HUES48 (cell line): Measurements from ENCODE around the gene PRR20B.
"Not testable (repeated sequence)": the region's sequence is repeated elsewhere in the genome, so short reads cannot be mapped to it uniquely, and the experiment has no call there.

Source experiments
- H3K27ac ChIP-seq: one replicate; pipeline ENCODE4 v1.7.0; 2013; ENCODE audit warnings: low read depth, low read length, inconsistent platforms
- H3K27me3 ChIP-seq: 2 replicates; pipeline ENCODE4 v1.6.1; 2013; ENCODE audit warnings: mild to moderate bottlenecking, low read length; ENCODE audit not compliant: control insufficient read depth, insufficient read depth
- H3K36me3 ChIP-seq: 2 replicates; pipeline ENCODE4 v1.6.1; 2013; ENCODE audit warnings: low read length; ENCODE audit not compliant: control insufficient read depth, insufficient read depth
- H3K4me1 ChIP-seq: 2 replicates; pipeline ENCODE4 v1.6.1; 2013; ENCODE audit warnings: mild to moderate bottlenecking, low read length; ENCODE audit not compliant: control insufficient read depth, insufficient read depth
- H3K4me3 ChIP-seq: 2 replicates; pipeline ENCODE4 v1.5.1; 2013; ENCODE audit warnings: mild to moderate bottlenecking, low read depth, low read length
- H3K9ac ChIP-seq: 2 replicates; pipeline ENCODE4 v1.6.1; 2013; ENCODE audit warnings: mild to moderate bottlenecking, low read depth, low read length, moderate library complexity
- H3K9me3 ChIP-seq: 2 replicates; pipeline ENCODE4 v1.6.1; 2013; ENCODE audit warnings: low read length; ENCODE audit not compliant: control insufficient read depth, insufficient read depth

The PRR20B gene

DNA sequence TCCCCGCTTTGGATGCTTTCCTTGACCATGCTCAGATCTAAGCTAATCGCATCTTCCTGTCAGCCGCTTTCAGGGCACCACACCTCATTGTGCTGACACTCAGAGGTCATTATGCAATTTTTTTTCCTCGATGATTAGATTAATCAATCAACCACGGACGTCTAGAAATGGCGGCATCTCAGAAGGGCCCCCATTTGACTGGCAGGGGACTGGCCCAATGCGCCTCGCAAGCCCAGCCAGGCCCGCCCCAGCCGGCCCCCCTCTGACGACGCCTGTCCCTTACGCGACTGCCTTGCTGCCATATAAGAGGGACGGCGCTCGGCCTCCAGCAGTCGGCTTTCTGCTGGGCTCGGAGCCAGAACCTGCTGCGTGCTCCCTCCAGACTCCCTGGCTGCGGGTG is at the start of gene PRR20B:
Gene PRR20B, plus strand, starts transcription at position 301 of the 400 bp plus-strand sequence. CDS start 387 bp downstream, outside the sequence.
- H3K4me1 ChIP-seq, H3K36me3 ChIP-seq, H3K9me3 ChIP-seq, H3K27ac ChIP-seq, H3K4me3 ChIP-seq, H3K27me3 ChIP-seq, H3K9ac ChIP-seq: not testable (repeated sequence)

DNA sequence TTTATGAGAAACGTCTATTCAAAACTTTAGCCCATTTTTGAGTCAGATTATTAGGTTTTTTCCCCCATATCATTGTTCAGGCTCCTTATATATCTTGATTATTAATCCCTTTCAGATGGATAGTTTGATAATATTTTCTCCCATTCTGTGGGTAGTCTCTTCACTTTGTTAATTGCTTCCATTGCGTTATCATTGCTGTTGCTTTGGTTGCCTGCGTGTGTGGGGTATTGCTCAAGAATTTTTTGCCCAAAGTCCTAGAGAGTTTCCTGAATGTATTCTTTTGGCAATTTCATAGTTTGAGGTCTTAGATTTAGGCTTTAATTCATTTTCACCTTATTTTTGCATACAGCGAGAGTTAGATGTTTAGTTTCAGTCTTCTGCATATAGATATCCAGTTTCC is 32.3 kb upstream of the PRR20B start:
- Histone ChIP-seq H3K27ac (no peak overlapping the region), H3K36me3 (no peaks in the 10 kb centered on the region), H3K4me1 (no peaks in the 10 kb centered on the region), H3K9me3 (no peaks in the 10 kb centered on the region), H3K9ac (no peak overlapping the region), H3K27me3 (no peaks in the 10 kb centered on the region), H3K4me3 (no peak overlapping the region)

DNA sequence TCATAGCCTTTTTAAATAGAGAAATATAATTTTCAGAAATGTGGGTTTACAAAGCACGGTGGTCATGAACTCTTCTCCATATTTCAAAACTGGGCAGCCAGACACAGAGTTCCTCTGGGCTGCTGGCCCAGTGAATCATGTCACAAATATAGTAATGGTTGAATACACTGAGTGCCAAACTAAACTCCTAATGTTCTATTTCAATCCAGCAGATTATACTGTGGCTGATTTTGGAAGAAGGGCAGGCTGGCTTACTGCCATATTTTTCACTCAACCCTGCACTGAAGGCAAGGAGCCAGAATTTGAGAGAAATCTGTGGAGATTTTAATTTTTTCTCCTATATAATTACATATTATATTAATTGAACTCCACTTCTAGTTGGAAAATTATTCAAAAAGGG is 23.6 kb upstream of the PRR20B start:
- H3K27me3 ChIP-seq, result no peaks in the 10 kb centered on the region
- no peak overlapping the region for H3K27ac ChIP-seq
- no peak overlapping the region for H3K9ac ChIP-seq
- no peaks in the 10 kb centered on the region for H3K9me3 ChIP-seq
- no peaks in the 10 kb centered on the region for H3K4me1 ChIP-seq
- H3K4me3 ChIP-seq, result no peak overlapping the region
- no peaks in the 10 kb centered on the region for H3K36me3 ChIP-seq

DNA sequence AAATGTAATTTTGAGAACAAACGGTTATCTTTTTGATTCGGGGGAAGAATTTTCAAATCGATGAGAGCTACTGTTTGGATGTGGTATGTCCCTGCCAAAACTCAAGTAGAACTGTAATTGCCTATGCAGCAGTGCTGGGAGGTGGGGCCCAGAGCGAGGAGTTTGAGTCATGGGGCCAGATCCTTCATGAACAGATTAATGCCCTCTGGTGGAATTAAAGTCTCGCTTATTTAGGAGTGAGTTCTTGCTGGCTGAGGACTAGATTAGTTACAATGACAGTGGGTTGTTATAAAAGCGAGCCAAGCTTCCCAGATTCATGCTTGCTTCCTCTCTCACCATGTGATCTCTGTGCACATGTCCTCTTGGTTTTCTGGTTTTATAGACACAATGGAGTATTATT is 18.4 kb upstream of the PRR20B start:
- no peak overlapping the region for H3K9ac ChIP-seq
- H3K4me3 ChIP-seq, result no peak overlapping the region
- H3K36me3 ChIP-seq, result no peaks in the 10 kb centered on the region
- no peaks in the 10 kb centered on the region for H3K4me1 ChIP-seq
- H3K27ac ChIP-seq, result no peak overlapping the region
- H3K27me3 ChIP-seq, result no peaks in the 10 kb centered on the region
- H3K9me3 ChIP-seq, result no peaks in the 10 kb centered on the region

DNA sequence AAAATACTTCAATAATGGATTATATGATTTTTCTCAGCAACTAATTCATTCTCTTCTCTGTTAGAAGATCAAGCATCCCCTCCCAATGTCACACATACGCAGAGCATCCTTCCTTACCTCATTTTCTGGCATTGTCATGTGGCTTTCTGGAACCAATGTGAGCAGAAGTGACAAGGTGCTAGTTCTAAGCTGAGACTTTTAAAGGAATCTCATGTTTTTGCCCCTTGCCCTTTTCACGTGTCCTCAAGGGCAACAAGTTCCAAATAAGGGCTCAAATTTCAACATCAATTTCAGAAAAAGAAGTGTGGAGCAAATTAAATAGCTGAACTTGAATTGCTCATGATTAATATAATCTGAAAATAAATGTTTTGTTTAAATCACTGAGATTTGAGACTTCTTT is 11.2 kb upstream of the PRR20B start:
- no peaks in the 10 kb centered on the region for H3K27me3 ChIP-seq
- no peak overlapping the region for H3K9ac ChIP-seq
- no peak overlapping the region for H3K27ac ChIP-seq
- no peak overlapping the region for H3K4me3 ChIP-seq
- no peaks in the 10 kb centered on the region for H3K36me3 ChIP-seq
- H3K4me1 ChIP-seq, result no peaks in the 10 kb centered on the region
- no peaks in the 10 kb centered on the region for H3K9me3 ChIP-seq

DNA sequence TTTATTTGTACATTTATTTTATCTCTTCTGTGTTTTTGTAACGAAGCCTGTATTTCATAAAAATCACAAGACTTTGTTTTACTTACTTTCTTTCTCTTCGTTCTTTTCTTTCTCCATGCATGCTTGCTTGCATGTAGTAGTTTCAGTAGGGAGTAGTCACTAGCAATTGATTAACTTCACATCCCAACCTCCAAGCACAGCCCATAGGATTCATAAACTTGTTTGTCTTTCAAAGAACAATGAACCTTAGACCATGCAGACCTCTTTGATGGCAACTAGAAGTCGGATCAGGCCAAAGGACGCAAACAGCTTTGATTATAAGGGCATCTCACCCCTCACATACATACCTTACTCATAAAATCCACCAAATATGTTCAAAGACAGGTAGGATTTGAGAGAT is 9.7 kb upstream of the PRR20B start:
- Histone ChIP-seq H3K9ac (no peak overlapping the region), H3K36me3 (no peaks in the 10 kb centered on the region), H3K27ac (no peak overlapping the region), H3K27me3 (no peaks in the 10 kb centered on the region), H3K4me3 (no peak overlapping the region), H3K9me3 (no peaks in the 10 kb centered on the region), H3K4me1 (no peaks in the 10 kb centered on the region)

DNA sequence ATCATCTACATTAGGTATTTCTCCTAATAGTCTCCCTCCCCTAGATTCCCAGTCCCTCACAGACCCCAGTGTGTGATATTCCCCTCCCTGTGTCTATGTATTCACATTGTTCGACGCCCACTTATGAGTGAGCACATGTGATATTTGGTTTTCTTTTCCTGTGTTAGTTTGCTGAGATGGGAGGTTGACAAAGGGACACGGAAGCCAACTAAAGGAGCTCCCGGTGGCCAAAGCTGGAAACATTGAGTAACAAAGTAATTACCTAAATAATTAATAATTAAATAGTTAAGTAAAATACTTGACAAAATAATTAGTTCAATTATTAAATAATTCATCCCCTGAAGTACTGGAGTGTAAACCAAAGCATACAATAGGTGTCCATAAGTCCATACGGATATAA is 8.3 kb upstream of the PRR20B start:
- Histone ChIP-seq H3K27ac (no peak overlapping the region), H3K4me3 (no peak overlapping the region), H3K9ac (no peak overlapping the region), H3K4me1 (no peaks in the 10 kb centered on the region), H3K36me3 (no peaks in the 10 kb centered on the region), H3K9me3 (no peaks in the 10 kb centered on the region), H3K27me3 (no peaks in the 10 kb centered on the region)

DNA sequence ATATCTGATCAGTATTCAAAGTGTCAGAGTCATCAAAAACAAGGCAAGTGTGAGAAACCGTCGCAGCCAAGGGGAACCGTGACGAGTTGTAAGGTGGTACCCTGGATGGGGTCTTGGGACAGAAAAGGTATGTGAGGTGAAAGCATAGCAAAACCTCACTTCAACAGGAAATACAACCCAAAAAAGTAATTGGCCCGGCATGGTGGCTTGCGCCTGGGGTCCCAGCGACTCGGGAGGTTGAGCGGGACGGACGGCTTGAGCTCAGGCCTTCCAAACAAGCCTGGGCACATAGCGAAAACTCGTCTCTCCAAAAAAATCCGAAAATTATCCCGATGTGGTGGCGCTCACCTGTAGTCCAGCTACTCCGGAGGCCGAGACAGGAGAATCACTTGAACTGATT is 7.5 kb upstream of the PRR20B start:
- H3K27ac ChIP-seq, H3K9me3 ChIP-seq, H3K36me3 ChIP-seq, H3K27me3 ChIP-seq, H3K9ac ChIP-seq, H3K4me3 ChIP-seq, H3K4me1 ChIP-seq: not testable (repeated sequence)

DNA sequence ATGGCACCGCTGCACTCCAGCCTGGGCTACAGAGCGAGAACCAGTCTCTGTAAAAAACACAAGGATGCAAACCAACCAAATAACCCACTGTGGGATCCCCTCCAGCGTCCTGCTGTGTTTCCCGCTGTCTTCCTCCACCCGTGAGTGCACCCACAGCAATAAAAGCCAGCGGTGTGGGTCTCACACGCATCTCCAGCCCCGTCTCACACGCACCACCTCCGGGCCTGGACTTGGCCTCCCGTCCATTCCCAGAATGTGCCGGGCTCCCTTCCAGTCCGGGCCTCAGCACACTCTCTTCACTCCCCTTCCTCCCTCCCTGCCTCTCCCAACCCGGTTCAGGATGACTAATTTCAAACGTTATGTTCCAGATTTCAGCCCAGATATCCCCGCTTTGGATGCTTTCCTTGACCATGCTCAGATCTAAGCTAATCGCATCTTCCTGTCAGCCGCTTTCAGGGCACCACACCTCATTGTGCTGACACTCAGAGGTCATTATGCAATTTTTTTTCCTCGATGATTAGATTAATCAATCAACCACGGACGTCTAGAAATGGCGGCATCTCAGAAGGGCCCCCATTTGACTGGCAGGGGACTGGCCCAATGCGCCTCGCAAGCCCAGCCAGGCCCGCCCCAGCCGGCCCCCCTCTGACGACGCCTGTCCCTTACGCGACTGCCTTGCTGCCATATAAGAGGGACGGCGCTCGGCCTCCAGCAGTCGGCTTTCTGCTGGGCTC is 6.9 kb upstream of the PRR20B start, which contains the start of gene PRR20A:
Gene PRR20A, plus strand, starts transcription at position 684 of the 734 bp plus-strand sequence. CDS start 387 bp downstream, outside the sequence.
- H3K36me3 ChIP-seq, H3K4me3 ChIP-seq, H3K9me3 ChIP-seq, H3K4me1 ChIP-seq, H3K27ac ChIP-seq, H3K9ac ChIP-seq, H3K27me3 ChIP-seq: not testable (repeated sequence)

DNA sequence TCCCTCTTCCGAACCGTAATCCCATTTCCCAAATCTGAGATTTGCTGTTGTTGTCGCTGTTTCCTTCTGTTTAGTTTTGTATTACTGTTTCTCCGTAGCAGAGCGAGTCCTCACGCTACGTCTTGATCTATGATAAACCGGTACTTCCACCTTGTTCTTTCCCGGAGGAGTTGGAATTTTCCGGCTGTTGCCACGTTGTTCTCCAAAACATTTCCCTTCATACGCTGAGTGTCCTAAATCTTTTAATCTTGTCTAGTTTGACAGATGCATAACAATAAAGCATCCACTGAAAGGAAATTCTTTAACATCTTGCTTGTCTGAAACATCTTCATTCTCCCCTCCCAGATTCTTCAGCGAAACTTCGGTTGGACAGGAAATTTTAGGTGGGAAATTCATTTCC is 818 bp downstream of the PRR20B start:
- not testable (repeated sequence) for H3K27ac ChIP-seq, H3K4me1 ChIP-seq, H3K9ac ChIP-seq, H3K9me3 ChIP-seq, H3K36me3 ChIP-seq, H3K27me3 ChIP-seq, H3K4me3 ChIP-seq

DNA sequence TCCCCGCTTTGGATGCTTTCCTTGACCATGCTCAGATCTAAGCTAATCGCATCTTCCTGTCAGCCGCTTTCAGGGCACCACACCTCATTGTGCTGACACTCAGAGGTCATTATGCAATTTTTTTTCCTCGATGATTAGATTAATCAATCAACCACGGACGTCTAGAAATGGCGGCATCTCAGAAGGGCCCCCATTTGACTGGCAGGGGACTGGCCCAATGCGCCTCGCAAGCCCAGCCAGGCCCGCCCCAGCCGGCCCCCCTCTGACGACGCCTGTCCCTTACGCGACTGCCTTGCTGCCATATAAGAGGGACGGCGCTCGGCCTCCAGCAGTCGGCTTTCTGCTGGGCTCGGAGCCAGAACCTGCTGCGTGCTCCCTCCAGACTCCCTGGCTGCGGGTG is 6.5 kb downstream of the PRR20B start, which contains the start of gene PRR20C:
Gene PRR20C, plus strand, starts transcription at position 301 of the 400 bp plus-strand sequence. CDS start 387 bp downstream, outside the sequence.
- H3K4me3 ChIP-seq, H3K27ac ChIP-seq, H3K4me1 ChIP-seq, H3K27me3 ChIP-seq, H3K9me3 ChIP-seq, H3K36me3 ChIP-seq, H3K9ac ChIP-seq: not testable (repeated sequence)
